HEK293 (cell line): ENCODE measurements around the gene PLCZ1.
"Not testable (repeated sequence)": the region's sequence is repeated elsewhere in the genome, so short reads cannot be mapped to it uniquely, and the experiment has no call there.

Experiments used
- CTCF ChIA-PET: fragments of 350-600 bp; formaldehyde crosslinking; extraction: SDS; loops from one replicate; lab custom pipeline; 2021; ENCODE audit warnings: antibody characterized with exemption; lab: Yijun Ruan, JAX
- POLR2A ChIA-PET: fragments of 300-600 bp; formaldehyde crosslinking; extraction: SDS; loops from one replicate; lab custom pipeline; 2020; ENCODE audit warnings: antibody characterized with exemption, inconsistent platforms; lab: Yijun Ruan, JAX
- H3K27ac ChIP-seq: fragments of 200-500 bp; sonication (Bioruptor generic); 2 replicates; pipeline ENCODE4 v1.5.1; 2014; ENCODE audit warnings: low read depth, low read length, control low read depth, inconsistent platforms; ENCODE audit errors: extremely low read depth
- H3K36me3 ChIP-seq, 2 experiments: fragments of 200-500 bp in 1 of 2; sonication (Bioruptor generic) in 1 of 2; 1 replicate in 1 of 2; 2 replicates in 1 of 2; pipeline ENCODE4 v1.5.1; 2014 to 2017; ENCODE audit warnings: inconsistent platforms in 2 of 2, low read length in 2 of 2; ENCODE audit not compliant: control insufficient read depth in 2 of 2, insufficient read depth in 1 of 2
- H3K4me1 ChIP-seq: fragments of 200-500 bp; sonication (Bioruptor generic); 2 replicates; pipeline ENCODE4 v1.5.1; 2014; ENCODE audit warnings: mild to moderate bottlenecking, low read length, inconsistent platforms; ENCODE audit not compliant: control insufficient read depth, insufficient read depth
- H3K4me3 ChIP-seq: 2 replicates; pipeline ENCODE4 v1.5.1; 2011; ENCODE audit warnings: low read depth, mild to moderate bottlenecking, control low read depth, low read length, moderate library complexity
- H3K9me3 ChIP-seq: fragments of 200-500 bp; sonication (Bioruptor generic); 2 replicates; pipeline ENCODE4 v1.5.1; 2014; ENCODE audit warnings: low read depth, low read length, inconsistent platforms; ENCODE audit not compliant: control insufficient read depth, insufficient read depth
- GLIS1 ChIP-seq: fragments of 450-650 bp; formaldehyde crosslinking; IDR thresholded peaks from 2 replicates; pipeline ENCODE4 v1.5.1; 2016; ENCODE audit warnings: missing biosample characterization, missing genetic modification characterization
- HOXC10 ChIP-seq: sonication (generic); formaldehyde crosslinking; IDR thresholded peaks from 2 replicates; pipeline ENCODE4 v1.8.1; 2023; ENCODE audit warnings: mild to moderate bottlenecking, missing genetic modification reagents
- IKZF3 ChIP-seq: fragments of 450-650 bp; IDR thresholded peaks from 2 replicates; pipeline ENCODE4 v1.5.0; 2018; ENCODE audit warnings: missing biosample characterization, mild to moderate bottlenecking, missing genetic modification characterization, moderate library complexity
- TCF7L2 ChIP-seq: IDR thresholded peaks from 2 replicates; pipeline ENCODE4 v1.6.1; 2011; ENCODE audit warnings: low read depth, mild to moderate bottlenecking, inconsistent platforms, low read length, moderate library complexity, borderline replicate concordance
- ZBTB1 ChIP-seq: fragments of 450-650 bp; formaldehyde crosslinking; IDR thresholded peaks from 2 replicates; pipeline ENCODE4 v1.5.1; 2016; ENCODE audit warnings: missing biosample characterization, missing genetic modification characterization
- ZNF138 ChIP-seq: fragments of 450-650 bp; formaldehyde crosslinking; IDR thresholded peaks from 2 replicates; pipeline ENCODE4 v1.5.1; 2016; ENCODE audit warnings: missing biosample characterization, missing genetic modification characterization, borderline replicate concordance
- ZNF16 ChIP-seq: fragments of 450-650 bp; formaldehyde crosslinking; IDR thresholded peaks from 2 replicates; pipeline ENCODE4 v1.5.1; 2016; ENCODE audit warnings: low read depth, missing biosample characterization, missing genetic modification characterization
- ZNF23 ChIP-seq: fragments of 450-650 bp; formaldehyde crosslinking; IDR thresholded peaks from 2 replicates; pipeline ENCODE4 v1.5.1; 2016; ENCODE audit warnings: missing biosample characterization, missing genetic modification characterization, borderline replicate concordance
- ZNF24 ChIP-seq: fragments of 450-650 bp; formaldehyde crosslinking; IDR thresholded peaks from 2 replicates; pipeline ENCODE4 v1.5.1; 2016; ENCODE audit warnings: missing biosample characterization, missing genetic modification characterization
- ZNF311 ChIP-seq: fragments of 450-650 bp; formaldehyde crosslinking; IDR thresholded peaks from 2 replicates; pipeline ENCODE4 v1.5.1; 2017; ENCODE audit warnings: missing biosample characterization, missing genetic modification characterization, borderline replicate concordance
- ZNF37A ChIP-seq: fragments of 450-650 bp; IDR thresholded peaks from 2 replicates; pipeline ENCODE4 v1.5.1; 2018; ENCODE audit warnings: missing biosample characterization, missing genetic modification characterization
- ZNF426 ChIP-seq: fragments of 450-650 bp; formaldehyde crosslinking; IDR thresholded peaks from 2 replicates; pipeline ENCODE4 v1.5.1; 2017; ENCODE audit warnings: missing biosample characterization, missing genetic modification characterization, mild to moderate bottlenecking, inconsistent platforms, moderate library complexity
- ZNF610 ChIP-seq: fragments of 450-650 bp; formaldehyde crosslinking; IDR thresholded peaks from 2 replicates; pipeline ENCODE4 v1.5.1; 2016; ENCODE audit warnings: missing biosample characterization, missing genetic modification characterization, borderline replicate concordance
- ZNF654 ChIP-seq: fragments of 450-650 bp; formaldehyde crosslinking; IDR thresholded peaks from 2 replicates; pipeline ENCODE4 v1.5.1; 2016; ENCODE audit warnings: low read depth, missing biosample characterization, missing genetic modification characterization
- ZSCAN30 ChIP-seq: fragments of 450-650 bp; IDR thresholded peaks from 2 replicates; pipeline ENCODE4 v1.5.1; 2018; ENCODE audit warnings: missing biosample characterization, mild to moderate bottlenecking, missing genetic modification characterization, moderate library complexity
- TF ChIP-seq, protein P1 (sequence below): fragments of 450-650 bp; formaldehyde crosslinking; IDR thresholded peaks from 2 replicates; pipeline ENCODE4 v1.5.1; 2017; ENCODE audit warnings: missing biosample characterization, missing genetic modification characterization
- TF ChIP-seq, protein P2 (sequence below): fragments of 450-650 bp; formaldehyde crosslinking; IDR thresholded peaks from 2 replicates; pipeline ENCODE4 v1.5.1; 2016; ENCODE audit warnings: missing biosample characterization, missing genetic modification characterization
- TF ChIP-seq, protein P3 (sequence below): fragments of 450-650 bp; formaldehyde crosslinking; IDR thresholded peaks from 2 replicates; pipeline ENCODE4 v1.5.1; 2016; ENCODE audit warnings: missing biosample characterization, missing genetic modification characterization
- TF ChIP-seq, protein P4 (sequence below): fragments of 450-650 bp; formaldehyde crosslinking; IDR thresholded peaks from 2 replicates; pipeline ENCODE4 v1.5.1; 2016; ENCODE audit warnings: missing biosample characterization, missing genetic modification characterization

PLCZ1 gene

DNA sequence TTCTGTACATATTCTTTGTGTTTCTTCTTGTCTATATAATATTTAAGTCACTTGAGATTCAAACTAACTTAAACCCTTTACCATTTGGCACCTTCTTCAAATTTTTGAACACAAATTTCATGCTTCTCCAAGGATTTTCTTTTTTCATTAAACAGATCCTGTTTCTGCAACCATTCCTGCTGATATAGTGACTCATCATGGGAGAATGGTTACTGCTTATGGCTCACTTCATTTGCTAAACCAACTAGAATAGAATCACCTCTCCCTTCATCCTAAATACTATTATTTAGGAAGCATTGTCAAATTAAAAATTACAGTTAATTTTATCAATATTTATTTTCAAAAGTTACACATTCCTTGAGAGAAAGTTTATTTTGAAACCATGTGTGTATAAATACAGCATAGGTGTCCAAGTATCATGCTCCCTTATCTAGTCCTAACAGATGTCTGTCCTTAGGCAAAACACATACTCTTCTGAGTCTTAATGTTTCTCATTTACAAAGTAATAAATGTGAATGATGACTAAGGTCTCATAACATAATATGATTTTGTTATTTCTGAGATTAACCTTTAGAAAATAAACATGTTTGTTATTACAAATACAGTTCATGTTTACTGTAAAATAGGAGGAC is 40.7 kb downstream of the PLCZ1 start:
- CTCF ChIA-PET, result no interaction called here
- POLR2A ChIA-PET, result no interaction called here
- TF ChIP-seq HOXC10 (CRISPR knock-in tag) (no peak), TCF7L2 (peak; percentile 18; the same call in 1 of the 2 replicates)
- Histone ChIP-seq H3K4me1 (no peaks in the 10 kb centered on the region), H3K9me3 (no peaks in the 10 kb centered on the region), H3K36me3 (no peaks in the 10 kb centered on the region), H3K4me3 (no peak overlapping the region), H3K27ac (no peak overlapping the region)

DNA sequence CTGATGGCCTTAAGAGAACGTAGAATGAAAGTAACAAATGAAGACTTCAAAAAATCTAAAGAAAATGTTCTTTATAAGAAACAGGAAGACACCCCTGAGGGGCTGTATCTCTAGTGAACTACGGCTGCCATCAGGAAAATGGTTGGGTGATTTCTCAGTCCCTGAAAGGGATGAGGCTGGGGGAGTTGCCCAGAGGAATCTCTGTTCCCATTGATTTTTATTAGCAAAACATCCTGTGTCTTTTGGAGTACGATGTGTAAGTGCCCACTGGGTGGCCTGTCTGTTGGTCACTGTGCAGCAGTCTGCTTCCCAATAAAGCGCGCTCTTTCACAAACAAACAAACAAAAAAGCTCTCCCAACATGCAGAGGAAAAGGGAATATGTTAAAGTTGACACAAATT is 43.8 kb downstream of the PLCZ1 start:
- H3K9me3 ChIP-seq, H3K27ac ChIP-seq, POLR2A ChIA-PET, H3K36me3 ChIP-seq, CTCF ChIA-PET, H3K4me3 ChIP-seq, H3K4me1 ChIP-seq: not testable (repeated sequence)

DNA sequence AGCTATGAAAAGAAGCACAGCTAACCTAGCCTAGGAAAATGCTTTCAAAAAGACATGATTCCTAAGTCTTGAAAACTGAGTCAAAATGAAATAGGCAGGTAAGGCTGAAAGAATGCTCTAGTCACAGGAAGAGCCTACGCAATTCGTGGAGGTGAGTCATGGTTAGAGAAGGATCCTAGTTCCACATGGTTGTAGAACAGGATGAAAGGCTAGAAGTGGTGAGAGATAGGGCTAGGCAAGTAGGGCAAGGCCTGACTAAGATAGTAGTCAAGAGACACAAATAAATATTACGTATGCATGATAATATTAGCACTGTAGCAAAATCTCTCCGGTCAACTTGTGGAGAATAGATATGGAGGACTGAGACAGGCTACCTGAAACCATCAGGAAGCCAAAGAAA is 47.2 kb downstream of the PLCZ1 start:
- no peaks in the 10 kb centered on the region for H3K4me1 ChIP-seq
- CTCF ChIA-PET, result no interaction called here
- no peaks in the 10 kb centered on the region for H3K36me3 ChIP-seq
- no peak overlapping the region for H3K4me3 ChIP-seq
- no peaks in the 10 kb centered on the region for H3K9me3 ChIP-seq
- TF ChIP-seq ZNF23 (tag by site-specific recombination) (no peak), GLIS1 (tag by site-specific recombination) (no peak), IKZF3 (tag by site-specific recombination) (no peak), ZNF654 (tag by site-specific recombination) (no peak), ZBTB1 (tag by site-specific recombination) (no peak), ZNF24 (tag by site-specific recombination) (no peak), ZNF37A (tag by site-specific recombination) (no peak), ZNF16 (no peak), ZNF311 (tag by site-specific recombination) (no peak), ZNF610 (tag by site-specific recombination) (no peak), ZNF138 (tag by site-specific recombination) (no peak), ZNF426 (tag by site-specific recombination) (no peak), ZSCAN30 (no peak)
- TF ChIP-seq, protein P1, sequence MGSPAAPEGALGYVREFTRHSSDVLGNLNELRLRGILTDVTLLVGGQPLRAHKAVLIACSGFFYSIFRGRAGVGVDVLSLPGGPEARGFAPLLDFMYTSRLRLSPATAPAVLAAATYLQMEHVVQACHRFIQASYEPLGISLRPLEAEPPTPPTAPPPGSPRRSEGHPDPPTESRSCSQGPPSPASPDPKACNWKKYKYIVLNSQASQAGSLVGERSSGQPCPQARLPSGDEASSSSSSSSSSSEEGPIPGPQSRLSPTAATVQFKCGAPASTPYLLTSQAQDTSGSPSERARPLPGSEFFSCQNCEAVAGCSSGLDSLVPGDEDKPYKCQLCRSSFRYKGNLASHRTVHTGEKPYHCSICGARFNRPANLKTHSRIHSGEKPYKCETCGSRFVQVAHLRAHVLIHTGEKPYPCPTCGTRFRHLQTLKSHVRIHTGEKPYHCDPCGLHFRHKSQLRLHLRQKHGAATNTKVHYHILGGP (tag by site-specific recombination), result no peak
- TF ChIP-seq, protein P2, sequence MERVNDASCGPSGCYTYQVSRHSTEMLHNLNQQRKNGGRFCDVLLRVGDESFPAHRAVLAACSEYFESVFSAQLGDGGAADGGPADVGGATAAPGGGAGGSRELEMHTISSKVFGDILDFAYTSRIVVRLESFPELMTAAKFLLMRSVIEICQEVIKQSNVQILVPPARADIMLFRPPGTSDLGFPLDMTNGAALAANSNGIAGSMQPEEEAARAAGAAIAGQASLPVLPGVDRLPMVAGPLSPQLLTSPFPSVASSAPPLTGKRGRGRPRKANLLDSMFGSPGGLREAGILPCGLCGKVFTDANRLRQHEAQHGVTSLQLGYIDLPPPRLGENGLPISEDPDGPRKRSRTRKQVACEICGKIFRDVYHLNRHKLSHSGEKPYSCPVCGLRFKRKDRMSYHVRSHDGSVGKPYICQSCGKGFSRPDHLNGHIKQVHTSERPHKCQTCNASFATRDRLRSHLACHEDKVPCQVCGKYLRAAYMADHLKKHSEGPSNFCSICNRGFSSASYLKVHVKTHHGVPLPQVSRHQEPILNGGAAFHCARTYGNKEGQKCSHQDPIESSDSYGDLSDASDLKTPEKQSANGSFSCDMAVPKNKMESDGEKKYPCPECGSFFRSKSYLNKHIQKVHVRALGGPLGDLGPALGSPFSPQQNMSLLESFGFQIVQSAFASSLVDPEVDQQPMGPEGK (tag by site-specific recombination), result no peak
- TF ChIP-seq, protein P3, sequence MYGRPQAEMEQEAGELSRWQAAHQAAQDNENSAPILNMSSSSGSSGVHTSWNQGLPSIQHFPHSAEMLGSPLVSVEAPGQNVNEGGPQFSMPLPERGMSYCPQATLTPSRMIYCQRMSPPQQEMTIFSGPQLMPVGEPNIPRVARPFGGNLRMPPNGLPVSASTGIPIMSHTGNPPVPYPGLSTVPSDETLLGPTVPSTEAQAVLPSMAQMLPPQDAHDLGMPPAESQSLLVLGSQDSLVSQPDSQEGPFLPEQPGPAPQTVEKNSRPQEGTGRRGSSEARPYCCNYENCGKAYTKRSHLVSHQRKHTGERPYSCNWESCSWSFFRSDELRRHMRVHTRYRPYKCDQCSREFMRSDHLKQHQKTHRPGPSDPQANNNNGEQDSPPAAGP (tag by site-specific recombination), result no peak
- TF ChIP-seq, protein P4, sequence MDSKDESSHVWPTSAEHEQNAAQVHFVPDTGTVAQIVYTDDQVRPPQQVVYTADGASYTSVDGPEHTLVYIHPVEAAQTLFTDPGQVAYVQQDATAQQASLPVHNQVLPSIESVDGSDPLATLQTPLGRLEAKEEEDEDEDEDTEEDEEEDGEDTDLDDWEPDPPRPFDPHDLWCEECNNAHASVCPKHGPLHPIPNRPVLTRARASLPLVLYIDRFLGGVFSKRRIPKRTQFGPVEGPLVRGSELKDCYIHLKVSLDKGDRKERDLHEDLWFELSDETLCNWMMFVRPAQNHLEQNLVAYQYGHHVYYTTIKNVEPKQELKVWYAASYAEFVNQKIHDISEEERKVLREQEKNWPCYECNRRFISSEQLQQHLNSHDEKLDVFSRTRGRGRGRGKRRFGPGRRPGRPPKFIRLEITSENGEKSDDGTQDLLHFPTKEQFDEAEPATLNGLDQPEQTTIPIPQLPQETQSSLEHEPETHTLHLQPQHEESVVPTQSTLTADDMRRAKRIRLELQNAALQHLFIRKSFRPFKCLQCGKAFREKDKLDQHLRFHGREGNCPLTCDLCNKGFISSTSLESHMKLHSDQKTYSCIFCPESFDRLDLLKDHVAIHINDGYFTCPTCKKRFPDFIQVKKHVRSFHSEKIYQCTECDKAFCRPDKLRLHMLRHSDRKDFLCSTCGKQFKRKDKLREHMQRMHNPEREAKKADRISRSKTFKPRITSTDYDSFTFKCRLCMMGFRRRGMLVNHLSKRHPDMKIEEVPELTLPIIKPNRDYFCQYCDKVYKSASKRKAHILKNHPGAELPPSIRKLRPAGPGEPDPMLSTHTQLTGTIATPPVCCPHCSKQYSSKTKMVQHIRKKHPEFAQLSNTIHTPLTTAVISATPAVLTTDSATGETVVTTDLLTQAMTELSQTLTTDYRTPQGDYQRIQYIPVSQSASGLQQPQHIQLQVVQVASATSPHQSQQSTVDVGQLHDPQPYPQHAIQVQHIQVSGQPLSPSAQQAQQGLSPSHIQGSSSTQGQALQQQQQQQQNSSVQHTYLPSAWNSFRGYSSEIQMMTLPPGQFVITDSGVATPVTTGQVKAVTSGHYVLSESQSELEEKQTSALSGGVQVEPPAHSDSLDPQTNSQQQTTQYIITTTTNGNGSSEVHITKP (tag by site-specific recombination), result no peak
- no peak overlapping the region for H3K27ac ChIP-seq
- POLR2A ChIA-PET, result no interaction called here
